Measurements from ENCODE around the gene MYO16. TPM values are rescaled to one million over a fixed set of nuclear protein-coding genes. Genes with fewer than 3 reads are reported as not detected.
A peak's percentile ranks its signal among the peaks of the same experiment; 100 is the strongest.

MYO16 gene
- total RNA-seq, 1 donor from 2014 or later: 1.2 TPM

DNA sequence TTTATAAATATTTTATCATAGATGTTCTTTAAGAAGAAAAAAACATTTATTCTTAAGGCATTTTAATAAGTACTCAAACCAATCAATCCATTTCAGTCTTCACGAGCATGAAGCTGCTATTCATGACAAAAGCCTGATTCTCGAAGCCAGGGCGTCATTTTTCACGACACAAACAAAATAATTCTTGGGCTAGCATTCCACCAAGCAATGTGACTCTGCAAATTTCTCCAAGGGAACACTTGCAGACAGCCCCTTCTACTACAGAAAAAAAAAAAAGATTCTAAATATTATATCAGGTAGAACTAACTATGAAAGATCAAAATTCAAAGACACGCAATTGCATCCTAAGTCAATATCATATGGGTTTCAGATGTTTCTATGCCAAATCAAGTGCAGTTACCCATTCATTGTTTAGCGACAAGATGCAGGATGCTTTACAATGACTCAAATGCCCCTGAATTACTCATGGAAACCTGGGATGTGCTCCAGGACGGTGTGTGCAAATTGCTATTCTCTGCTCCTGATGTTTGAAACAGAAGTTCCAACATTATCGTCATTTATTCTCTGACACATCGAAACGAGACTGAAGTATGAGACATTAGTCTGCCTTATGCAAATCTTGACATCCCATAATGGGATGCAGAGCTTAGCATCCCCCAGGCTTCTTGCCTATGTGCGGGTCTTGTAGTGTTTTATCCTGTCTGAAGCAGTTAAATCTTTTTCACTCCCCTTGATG lies 517.7 kb downstream of the MYO16 start:
- ATAC-seq (ENCODE audit: poor library complexity) (no peak), DNase-seq (no peak)
- intact Hi-C loops (cut with DNase I): loop anchor here (5.0 to 10.0 kb wide), 2 partner anchors 185 to 958 kb away; no protein-coding TSS in a partner anchor

DNA sequence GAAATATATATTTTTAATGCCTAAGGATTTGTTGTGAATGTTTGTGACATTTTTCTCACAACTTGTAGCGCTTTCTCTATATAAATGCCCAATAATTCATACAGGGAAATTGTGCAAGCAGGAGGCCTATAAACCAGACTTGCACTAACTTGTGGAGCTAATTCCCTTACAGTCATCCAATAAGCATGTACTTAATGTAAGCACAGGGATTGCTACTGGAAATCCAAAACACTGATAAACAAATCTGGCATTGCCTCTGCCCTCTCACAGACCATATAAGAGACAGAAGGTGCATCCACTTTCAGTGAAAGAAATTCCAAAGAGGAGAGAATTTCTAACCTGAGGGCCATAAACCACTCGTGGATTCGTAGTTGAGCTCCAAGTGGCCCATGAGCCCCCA lies 518.8 kb downstream of the MYO16 start:
- DNase-seq (no peak), ATAC-seq (ENCODE audit: poor library complexity) (no peak)
- intact Hi-C loops (cut with DNase I): loop anchor here (5.0 to 10.0 kb wide), 2 partner anchors 184 to 957 kb away; no protein-coding TSS in a partner anchor

DNA sequence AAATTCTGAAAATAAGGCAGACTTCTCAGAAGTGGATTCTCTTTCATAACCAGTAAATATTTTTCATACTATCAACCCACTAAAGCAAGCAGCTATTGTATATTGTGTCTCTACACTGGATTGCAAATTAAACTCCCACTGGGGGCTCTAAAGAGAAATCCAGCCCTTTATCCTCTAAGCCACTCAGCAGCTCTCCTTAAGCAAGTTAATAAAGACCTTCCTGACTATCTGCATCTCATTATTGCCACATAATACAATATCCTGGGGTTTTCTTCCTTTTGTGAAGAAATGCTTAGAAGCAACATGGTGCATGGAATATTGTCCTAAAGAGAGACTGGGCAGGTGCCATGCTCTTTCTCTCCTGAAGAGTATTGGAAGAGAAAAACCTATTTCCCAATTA lies 521.3 kb downstream of the MYO16 start:
- no peak for DNase-seq
- intact Hi-C loops (cut with DNase I): no loop called here
- ATAC-seq (ENCODE audit: poor library complexity): no peak

DNA sequence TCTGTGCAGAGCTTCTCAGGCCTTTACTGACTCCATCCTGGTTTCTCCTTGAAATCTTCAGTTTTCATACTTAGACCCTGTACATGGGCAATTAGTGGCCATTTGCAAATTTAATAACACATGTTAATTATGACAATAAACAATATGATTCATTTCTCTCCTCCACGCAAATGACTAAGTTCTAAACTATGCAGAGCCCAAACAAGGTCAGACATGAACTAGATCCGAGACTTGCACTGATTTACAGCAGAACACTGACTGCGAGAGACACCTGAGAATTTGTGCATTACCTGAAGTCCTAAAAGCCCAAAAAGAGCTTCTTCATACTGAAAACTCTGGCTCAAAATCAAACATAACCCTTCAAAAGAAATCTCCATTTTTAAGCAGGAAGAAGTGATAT lies 521.8 kb downstream of the MYO16 start:
- intact Hi-C loops (cut with DNase I): no loop called here
- DNase-seq (no peak), ATAC-seq (ENCODE audit: poor library complexity) (no peak)

DNA sequence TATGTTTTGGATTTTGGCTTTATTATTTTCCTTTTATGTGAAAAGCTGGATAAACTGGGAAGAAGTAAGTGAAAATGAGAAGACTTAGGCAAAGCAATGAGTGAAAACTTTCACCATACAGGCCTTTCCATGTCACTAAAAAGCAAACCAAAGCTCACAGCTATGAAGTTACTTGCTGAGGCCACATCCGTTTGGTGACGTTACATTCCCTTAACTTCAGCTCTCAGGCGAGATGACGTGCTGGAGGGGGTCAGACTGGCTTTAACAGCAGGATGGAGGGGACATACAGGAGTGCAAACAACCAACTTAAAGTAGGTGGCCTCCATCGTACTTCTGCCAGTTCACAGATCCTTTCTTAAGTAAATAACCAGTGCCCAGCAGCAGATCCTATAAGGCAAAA lies 522.3 kb downstream of the MYO16 start:
- intact Hi-C loops (cut with DNase I): no loop called here
- ATAC-seq (ENCODE audit: poor library complexity) (no peak), DNase-seq (no peak)

DNA sequence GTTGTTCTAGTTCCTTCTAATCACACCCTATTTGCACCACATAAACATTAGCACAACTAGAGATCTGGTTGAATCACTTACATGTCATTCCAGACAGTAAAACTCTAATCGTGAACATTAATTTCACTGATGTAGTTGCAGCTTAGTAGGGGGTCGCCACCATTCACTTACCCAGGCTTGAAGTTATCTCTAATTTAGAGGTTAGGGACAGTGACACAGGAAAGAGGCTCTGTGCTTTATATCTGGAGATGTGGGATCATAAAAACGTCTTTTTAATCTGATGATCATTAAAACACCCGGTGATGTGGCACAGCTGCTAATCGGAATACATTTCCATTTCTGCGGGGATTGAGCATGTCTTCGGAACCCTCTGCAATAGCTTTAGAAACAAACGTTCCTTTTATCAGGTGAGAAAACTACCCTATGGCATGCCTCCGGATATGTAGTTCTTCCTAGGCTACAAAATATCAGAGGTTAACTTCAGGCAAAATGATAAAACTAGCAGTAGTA lies 523.0 kb downstream of the MYO16 start:
- intact Hi-C loops (cut with DNase I): no loop called here
- ATAC-seq (ENCODE audit: poor library complexity) (no peak), DNase-seq (no peak)

GRCh38 chr13:109152941-109153340 lies 523.5 kb downstream of the MYO16 start:
- intact Hi-C loops (cut with DNase I): no loop called here
- ATAC-seq (ENCODE audit: poor library complexity): no peak
- no peak for DNase-seq

- intact Hi-C loops (cut with DNase I): no loop called here
- no peak for ATAC-seq (ENCODE audit: poor library complexity)
- DNase-seq: no peak
Measured at GRCh38 chr13:109154146-109154545, 524.7 kb downstream of the MYO16 start.

GRCh38 chr13:109154546-109154945 lies 525.1 kb downstream of the MYO16 start:
- intact Hi-C loops (cut with DNase I): no loop called here
- ATAC-seq (ENCODE audit: poor library complexity) (no peak), DNase-seq (no peak)

GRCh38 chr13:109154966-109155761 lies 525.8 kb downstream of the MYO16 start:
- DNase-seq (no peak), ATAC-seq (ENCODE audit: poor library complexity) (no peak)
- intact Hi-C loops (cut with DNase I): no loop called here

GRCh38 chr13:109156181-109156935 lies 526.9 kb downstream of the MYO16 start:
- ATAC-seq (ENCODE audit: poor library complexity) (peak; percentile 88), DNase-seq (peak; percentile 59)
- intact Hi-C loops (cut with DNase I): no loop called here

DNA sequence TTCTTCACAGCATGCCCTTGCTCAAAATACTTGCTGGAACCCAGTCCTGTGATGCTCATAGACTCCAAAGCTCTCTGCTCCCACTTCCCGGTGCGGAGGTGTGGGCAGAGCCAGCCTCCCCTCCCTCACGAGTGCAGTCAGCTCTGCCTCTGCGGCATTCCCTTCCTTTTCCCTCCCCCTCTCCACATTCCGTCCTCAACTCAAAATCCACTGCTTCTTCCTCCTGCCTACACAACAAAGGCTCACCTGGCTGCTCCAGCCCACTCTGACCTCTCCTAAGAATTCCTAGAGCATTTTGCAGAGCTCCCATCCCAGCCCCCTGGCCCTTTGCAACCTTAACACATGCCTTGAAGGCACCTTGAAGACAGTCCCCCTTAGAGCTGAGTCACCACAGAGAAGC lies 527.9 kb downstream of the MYO16 start:
- intact Hi-C loops (cut with DNase I): no loop called here
- DNase-seq (no peak), ATAC-seq (ENCODE audit: poor library complexity) (no peak)

GRCh38 chr13:109158383-109158782 lies 529.0 kb downstream of the MYO16 start:
- no peak for ATAC-seq (ENCODE audit: poor library complexity)
- no peak for DNase-seq
- intact Hi-C loops (cut with DNase I): no loop called here

- DNase-seq (no peak), ATAC-seq (ENCODE audit: poor library complexity) (no peak)
- intact Hi-C loops (cut with DNase I): no loop called here
Measured at GRCh38 chr13:109159650-109160309, 530.4 kb downstream of the MYO16 start.

DNA sequence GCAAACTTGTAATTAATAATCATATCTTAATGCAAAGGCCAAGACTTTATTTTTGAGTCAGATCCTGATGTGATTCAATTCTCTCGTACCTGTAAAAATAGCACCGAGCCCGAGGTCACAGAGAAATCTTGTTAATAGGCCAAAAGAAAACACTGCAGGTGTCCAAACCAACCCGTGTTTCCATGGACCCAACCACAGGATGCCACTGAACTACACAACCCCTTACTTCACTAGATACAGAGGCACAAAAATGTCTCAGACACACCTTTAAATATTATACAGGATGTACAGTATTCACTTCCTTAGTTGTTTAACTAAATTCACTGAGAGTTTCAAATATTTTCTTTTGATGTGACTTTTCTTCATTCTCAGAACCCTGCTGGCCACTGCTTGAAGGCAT lies 530.9 kb downstream of the MYO16 start:
- intact Hi-C loops (cut with DNase I): no loop called here
- ATAC-seq (ENCODE audit: poor library complexity) (no peak), DNase-seq (no peak)

GRCh38 chr13:109160887-109161669 lies 531.7 kb downstream of the MYO16 start:
- intact Hi-C loops (cut with DNase I): no loop called here
- DNase-seq (no peak), ATAC-seq (ENCODE audit: poor library complexity) (no peak)

GRCh38 chr13:109162248-109163036 lies 533.0 kb downstream of the MYO16 start:
- ATAC-seq (ENCODE audit: poor library complexity) (no peak), DNase-seq (no peak)
- intact Hi-C loops (cut with DNase I): no loop called here
